Measurements from ENCODE around the gene FAM187B.

The FAM187B gene

GRCh38 chr19:35231956-35232645 is 3.6 kb upstream of the FAM187B start:
- no peaks in the 10 kb centered on the region for H3K4me1 ChIP-seq (ENCODE audit: control insufficient read depth in 1 of 2, insufficient read depth in 1 of 2, low read depth in 1 of 2, low read length in 1 of 2)
- no peak overlapping the region for H3K27ac ChIP-seq
- TF ChIP-seq CTCF (IDR thresholded peaks at IDR 0.05) = no peak
- no peaks in the 10 kb centered on the region for H3K27me3 ChIP-seq
- no peaks in the 10 kb centered on the region for H3K9me3 ChIP-seq
- H3K36me3 ChIP-seq = no peaks in the 10 kb centered on the region
- no peak overlapping the region for H3K4me3 ChIP-seq (ENCODE audit: low read depth in 1 of 2, low read length in 1 of 2)

GRCh38 chr19:35229601-35230000 is 1.1 kb upstream of the FAM187B start:
- Histone ChIP-seq H3K9me3 (no peaks in the 10 kb centered on the region), H3K36me3 (no peaks in the 10 kb centered on the region), H3K27ac (no peak overlapping the region), H3K4me3 (ENCODE audit: low read depth in 1 of 2, low read length in 1 of 2) (no peak overlapping the region), H3K27me3 (no peaks in the 10 kb centered on the region), H3K4me1 (ENCODE audit: control insufficient read depth in 1 of 2, insufficient read depth in 1 of 2, low read depth in 1 of 2, low read length in 1 of 2) (no peaks in the 10 kb centered on the region)
- TF ChIP-seq CTCF (IDR thresholded peaks at IDR 0.05) = no peak

GRCh38 chr19:35226748-35227147 is 1.8 kb downstream of the FAM187B start:
- Histone ChIP-seq H3K27me3 (no peaks in the 10 kb centered on the region), H3K4me1 (ENCODE audit: control insufficient read depth in 1 of 2, insufficient read depth in 1 of 2, low read depth in 1 of 2, low read length in 1 of 2) (no peaks in the 10 kb centered on the region), H3K36me3 (no peaks in the 10 kb centered on the region), H3K9me3 (no peaks in the 10 kb centered on the region), H3K4me3 (ENCODE audit: low read depth in 1 of 2, low read length in 1 of 2) (no peak overlapping the region), H3K27ac (no peak overlapping the region)
- TF ChIP-seq CTCF (IDR thresholded peaks at IDR 0.05) = no peak

- Histone ChIP-seq H3K27me3 (no peaks in the 10 kb centered on the region), H3K9me3 (no peaks in the 10 kb centered on the region), H3K4me1 (ENCODE audit: control insufficient read depth in 1 of 2, insufficient read depth in 1 of 2, low read depth in 1 of 2, low read length in 1 of 2) (no peaks in the 10 kb centered on the region), H3K27ac (no peak overlapping the region), H3K4me3 (ENCODE audit: low read depth in 1 of 2, low read length in 1 of 2) (no peak overlapping the region), H3K36me3 (no peaks in the 10 kb centered on the region)
- no peak for TF ChIP-seq CTCF (IDR thresholded peaks at IDR 0.05)
Observed at GRCh38 chr19:35225951-35226350, 2.6 kb downstream of the FAM187B start.

- no peaks in the 10 kb centered on the region for H3K4me1 ChIP-seq (ENCODE audit: control insufficient read depth in 1 of 2, insufficient read depth in 1 of 2, low read depth in 1 of 2, low read length in 1 of 2)
- no peak for TF ChIP-seq CTCF (IDR thresholded peaks at IDR 0.05)
- H3K9me3 ChIP-seq = no peaks in the 10 kb centered on the region
- H3K27ac ChIP-seq = no peak overlapping the region
- H3K27me3 ChIP-seq = no peaks in the 10 kb centered on the region
- H3K36me3 ChIP-seq = no peaks in the 10 kb centered on the region
- H3K4me3 ChIP-seq (ENCODE audit: low read depth in 1 of 2, low read length in 1 of 2) = no peak overlapping the region
Observed at GRCh38 chr19:35224681-35225571, 3.6 kb downstream of the FAM187B start.

Measured in neutrophil (primary cell).